Femur (tissue), 1 donor: ENCODE data around the gene GALNT9.
"Not testable (repeated sequence)": the region's sequence is repeated elsewhere in the genome, so short reads cannot be mapped to it uniquely, and the experiment has no call there.

Experiments
- DNase-seq: peaks from one replicate; pipeline ENCODE4 v3.0.0-alpha.2; 2017

Gene GALNT9

DNA sequence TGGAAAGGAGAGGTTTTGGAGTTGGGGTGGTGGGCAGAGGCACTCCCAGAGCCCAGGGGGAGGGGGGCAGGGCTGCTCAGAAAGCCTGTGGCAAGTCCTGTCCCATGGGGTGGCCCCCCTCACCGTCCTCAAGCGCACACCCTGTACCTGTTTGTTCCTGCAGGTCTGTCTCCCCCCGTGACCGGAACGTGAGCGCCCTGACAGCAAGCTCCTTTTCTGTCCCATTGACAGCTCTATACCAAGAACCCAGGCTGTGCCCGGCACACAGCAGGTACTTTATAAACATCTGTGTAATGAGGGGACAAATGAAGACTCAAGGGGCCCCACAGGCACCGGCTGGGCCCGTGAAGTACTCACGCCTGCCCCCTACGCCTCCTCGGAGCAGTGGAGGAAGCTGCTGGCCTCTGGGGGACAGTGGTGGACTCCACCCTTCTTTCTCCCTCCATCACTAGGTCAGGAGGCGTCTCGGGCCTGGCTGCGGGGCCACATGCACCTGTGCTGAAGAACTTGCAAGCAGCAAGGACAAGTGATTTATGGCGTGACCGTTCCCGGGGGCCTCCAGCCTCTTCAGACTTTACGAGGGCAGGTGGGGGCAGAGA is 65.8 kb downstream of the GALNT9 start:
- no peak for DNase-seq

DNA sequence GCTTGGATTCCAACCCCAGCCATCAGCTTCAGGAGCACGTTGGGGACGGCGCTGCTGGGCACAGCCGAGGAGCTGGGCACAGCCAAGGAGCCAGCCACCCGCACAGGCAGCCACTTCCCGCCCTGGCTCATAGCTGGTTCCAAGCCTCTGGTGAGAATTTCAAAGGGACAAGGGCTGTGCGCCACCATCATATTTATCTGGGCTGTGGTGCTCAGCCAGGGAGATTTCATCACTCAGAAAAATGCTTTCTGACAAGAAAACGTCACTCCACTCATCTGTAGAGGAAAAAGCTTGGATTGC is 66.4 kb downstream of the GALNT9 start:
- no peak for DNase-seq

DNA sequence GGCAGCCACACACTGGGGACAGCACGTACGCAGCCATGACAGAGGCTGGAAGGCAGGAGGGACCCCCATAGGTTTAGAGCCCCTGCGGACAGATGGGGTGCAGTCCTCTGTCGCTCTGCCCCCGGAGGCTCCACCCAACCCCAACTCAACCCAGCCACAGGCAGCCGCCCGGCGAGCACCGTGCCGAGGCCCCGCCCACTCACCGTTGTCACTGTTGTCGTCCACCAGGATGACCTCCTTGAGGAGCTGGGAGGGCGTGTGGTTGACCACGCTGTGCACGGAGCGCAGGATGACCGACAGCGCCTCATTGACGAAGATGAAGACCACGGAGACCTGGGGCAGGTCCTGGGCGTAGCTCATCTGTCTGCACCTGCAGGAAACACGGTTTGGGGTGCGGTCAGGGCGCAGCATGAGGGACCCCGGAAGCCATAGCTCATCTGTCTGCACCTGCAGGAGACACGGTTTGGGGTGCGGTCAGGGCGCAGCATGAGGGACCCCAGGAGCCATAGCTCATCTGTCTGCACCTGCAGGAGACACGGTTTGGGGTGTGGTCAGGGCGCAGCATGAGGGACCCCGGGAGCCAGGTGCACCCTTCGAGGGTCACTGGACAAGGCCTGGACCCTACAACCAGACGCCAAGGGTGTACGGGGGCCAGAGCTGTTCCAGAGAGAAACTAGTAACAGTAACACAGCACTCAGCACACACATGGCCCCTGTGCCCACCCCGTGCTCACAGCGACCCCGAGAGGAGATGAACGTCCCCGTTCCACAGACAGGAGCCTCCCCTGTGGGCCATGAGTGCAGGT is 66.9 kb downstream of the GALNT9 start:
- DNase-seq, result no peak

DNA sequence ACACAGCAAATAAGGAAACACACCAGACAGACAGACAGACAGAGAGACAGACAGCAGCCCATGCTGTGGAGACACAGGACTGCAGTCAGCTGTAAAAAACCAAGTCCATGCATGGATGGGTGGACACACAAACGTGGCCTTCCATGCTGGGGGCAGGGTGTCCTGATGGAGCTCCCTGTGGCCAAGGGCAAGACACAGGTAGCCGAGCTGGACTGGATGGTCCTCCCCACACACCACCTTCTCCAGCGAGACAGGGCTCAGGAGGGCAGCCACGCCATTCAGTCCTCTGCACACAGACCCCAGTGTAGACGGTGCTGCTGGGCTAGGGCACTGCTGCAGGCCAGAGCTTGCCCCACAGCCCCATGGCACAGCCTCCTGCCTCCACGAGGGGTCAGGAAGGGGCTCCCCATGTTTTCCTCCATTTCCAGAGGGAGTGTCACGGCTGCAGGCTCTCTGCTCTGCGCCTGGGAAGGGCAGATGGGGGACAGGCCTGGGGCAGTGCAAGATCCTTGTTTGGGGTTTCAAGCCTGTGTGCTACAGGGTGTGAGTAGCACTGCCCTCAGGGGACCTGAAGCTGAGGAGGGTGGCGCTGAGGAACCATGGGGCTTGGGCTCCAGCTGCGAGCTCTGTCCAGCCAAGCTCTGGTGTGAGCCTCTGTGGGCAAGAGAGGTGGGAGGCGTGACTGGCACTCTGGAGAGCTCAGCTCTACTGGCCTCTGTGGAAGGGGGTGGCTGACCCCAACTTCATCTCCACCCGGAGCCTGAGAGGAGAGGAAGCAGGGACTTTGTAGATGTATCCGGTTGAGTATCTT is 67.9 kb downstream of the GALNT9 start:
- no peak for DNase-seq

DNA sequence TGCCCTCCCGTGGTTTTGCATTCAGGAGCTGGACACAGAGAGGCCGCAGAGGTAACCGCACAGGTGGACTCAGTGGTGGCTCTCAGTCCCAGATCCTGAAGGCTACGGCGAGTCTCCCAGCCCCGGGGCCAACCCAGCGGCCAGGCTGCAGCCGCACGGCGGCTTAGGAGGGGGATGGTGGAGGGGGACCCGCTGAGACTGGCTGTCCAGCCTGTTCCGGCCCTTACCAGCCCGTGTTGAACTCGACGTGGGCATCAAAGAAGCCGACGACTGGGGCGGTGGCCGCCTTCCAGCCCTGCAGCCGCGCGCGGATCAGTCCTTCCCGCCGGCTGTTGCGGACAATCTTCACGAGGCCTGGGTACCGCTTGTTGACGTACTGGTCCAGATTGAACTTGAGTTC is 68.7 kb downstream of the GALNT9 start:
- no peak for DNase-seq

DNA sequence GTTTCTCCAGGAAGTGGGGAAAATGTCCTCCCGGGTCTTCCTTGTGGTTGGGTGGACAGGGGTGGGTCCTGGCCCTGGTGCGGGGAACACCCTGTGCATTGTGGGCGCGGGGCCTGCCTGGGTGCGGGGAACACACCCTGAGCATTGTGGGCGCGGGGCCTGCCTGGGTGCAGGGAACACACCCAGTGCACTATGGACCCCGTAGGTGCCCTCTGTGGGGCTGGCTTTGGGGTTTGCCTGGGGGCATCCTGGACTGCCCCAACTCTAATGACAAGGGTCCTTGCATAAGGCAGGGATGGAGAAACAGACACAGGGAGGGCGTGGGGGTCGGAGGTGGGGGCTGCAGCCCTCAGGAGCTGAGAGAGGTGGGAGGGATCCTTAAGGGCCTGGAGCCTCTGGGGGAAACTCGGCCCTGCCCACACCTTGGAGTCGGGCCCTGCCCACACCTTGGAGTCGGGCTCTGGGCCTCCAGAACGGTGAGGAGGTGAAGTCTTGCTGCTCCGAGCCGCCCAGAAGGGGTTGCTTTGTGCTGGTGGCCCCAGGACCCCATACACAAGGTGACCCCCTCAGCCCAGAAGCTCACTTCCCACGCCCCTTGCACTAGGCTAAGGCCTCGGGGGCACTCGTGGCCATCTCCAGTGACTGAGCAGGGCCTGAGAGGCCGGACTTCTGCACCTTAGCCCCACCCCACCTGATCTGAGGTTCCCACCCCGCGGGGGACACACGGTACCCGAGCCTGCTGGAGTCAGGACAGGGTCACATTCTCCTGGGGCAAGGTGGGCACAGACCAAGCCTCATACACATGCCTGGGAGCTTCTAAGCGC is 69.3 kb downstream of the GALNT9 start:
- DNase-seq, result no peak

DNA sequence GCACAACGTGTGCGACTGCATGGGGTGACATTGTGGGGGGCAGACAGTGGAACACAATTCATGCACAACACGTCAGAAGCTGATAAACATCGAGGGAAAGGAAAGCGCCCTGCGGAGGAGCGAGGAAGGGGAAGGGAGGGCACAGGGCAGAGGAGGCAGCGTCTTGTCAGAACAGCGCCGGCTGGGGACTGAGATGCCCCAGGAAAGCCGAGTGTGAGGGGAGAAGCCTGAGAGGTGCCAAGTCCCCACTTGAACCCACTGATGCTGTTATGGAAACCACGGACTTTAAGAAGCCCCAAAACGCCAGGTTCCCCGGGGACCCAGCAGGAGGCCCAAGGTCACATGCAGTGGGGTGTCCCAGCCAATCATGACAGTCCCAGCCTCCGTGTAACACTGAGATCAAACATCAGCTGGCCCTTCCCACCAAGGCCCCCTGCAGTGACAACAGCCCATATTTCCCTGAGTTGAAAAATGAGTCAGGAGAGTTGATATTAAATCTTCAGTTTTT is 70.0 kb downstream of the GALNT9 start:
- no peak for DNase-seq

DNA sequence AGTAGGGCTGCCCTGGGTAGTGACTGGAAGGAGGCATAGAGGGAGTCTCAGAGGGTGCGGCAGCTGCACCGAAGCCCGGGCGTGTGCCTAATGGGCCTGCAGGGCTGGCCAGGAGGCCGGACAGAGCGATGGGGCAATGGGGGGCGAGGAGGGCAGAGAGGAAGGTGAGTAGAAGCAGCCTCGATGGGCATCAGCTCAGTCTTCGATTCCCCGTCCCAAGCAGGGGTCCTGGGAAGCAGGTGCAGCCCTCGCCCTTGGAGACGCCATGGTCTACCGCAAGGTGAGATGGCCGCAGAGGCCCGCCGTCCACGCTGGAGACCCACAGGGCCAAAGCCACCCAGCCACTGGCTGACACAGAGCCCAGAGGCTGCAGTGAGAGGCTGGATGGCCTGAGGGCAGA is 70.8 kb downstream of the GALNT9 start:
- DNase-seq, result no peak

DNA sequence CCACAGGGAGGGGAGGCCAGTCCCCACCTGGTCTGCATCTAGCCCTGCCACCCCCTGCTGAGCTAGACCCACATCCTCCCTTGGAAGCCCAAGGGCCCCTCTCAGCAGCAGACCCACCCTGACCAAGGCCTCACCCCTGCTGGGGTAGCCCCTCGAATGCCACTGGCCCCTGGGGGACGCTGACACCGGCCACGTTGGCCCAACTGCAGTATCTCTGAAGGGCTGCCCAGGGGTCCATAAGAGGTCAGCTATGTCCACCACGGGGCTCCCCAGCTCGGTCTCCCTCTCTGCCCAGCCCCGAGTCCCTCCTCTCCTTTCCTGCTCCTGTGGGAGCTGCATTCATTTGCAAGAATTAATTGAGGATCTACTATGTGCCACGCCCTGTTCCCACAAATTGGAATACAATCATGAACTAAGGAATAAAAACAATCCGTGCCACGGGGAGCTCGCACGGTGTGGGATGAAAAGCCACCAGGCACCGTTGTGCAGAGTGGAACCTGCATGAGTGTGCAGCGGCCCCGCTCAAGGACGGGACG is 71.4 kb downstream of the GALNT9 start:
- DNase-seq, result no peak

DNA sequence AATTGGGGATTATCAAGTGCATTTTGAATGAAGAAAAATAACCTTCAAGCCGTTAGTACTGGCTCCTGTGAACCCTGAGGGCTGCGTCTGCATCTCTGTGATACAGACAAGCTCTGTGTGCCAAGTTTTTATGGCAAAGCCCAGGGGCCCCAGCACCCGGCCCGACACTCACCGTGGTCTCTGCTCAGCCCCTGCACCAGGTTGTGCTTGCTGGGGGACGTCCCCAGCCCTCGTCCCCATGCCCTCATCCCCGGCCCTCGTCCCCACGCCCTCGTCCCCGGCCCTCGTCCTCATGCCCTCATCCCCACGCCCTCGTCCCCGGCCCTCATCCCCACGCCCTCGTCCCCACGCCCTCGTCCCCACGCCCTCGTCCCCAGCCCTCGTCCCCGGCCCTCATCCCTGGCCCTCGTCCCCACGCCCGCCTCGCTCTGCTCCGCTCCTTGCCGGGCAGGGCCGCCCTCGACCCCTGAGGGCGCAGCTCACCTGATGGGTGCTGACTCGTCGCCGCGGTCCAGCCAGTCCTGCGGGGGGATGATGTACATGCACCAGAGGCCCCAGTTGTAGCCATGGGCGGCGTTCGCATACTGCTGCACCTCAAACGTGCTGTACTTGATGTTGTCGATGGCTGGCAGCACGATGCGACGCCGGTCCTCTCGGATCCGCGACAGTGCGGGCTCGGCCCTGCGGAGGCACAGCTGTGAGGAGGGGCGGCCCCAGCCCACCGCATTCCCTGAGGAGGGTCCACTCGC is 72.0 kb downstream of the GALNT9 start:
- no peak for DNase-seq

DNA sequence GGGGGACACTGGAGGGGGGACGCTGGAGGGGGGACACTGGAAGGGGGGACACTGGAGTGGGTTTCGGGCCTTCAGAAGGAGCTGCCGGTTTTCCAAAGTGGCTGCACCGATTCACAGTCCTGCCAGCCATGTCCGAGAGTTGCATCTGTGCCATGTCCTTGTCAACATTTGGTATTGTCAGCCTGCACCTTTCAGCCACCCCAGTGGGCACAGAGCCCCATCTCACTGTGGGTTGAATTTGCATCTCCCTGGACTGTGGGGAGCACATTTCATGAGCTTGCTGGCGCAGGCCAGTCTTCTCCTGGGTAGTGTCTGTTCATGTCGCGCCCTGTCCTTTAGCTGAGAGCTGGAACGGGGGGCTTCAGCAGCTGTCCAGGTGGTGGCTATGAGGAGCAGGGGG is 72.7 kb downstream of the GALNT9 start:
- DNase-seq, result no peak

DNA sequence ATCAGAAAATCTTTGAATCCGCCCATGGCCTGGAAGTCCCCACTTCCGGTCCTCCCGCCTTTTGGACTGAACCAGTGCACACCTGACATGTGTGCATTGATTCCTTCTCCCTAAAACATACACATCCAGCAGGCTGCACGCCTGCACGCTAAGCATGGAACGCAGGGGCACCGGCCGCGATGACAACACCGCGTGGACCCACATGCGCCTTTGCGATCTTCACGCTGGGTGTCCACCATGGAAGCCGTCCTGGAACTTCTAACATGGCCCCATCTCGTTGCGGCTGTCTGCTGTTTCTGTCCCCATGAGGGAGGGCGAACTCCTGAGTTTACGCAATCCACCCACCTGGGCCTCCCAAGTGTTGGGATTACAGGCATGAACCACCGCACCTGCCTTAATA is 73.7 kb downstream of the GALNT9 start:
- no peak for DNase-seq

DNA sequence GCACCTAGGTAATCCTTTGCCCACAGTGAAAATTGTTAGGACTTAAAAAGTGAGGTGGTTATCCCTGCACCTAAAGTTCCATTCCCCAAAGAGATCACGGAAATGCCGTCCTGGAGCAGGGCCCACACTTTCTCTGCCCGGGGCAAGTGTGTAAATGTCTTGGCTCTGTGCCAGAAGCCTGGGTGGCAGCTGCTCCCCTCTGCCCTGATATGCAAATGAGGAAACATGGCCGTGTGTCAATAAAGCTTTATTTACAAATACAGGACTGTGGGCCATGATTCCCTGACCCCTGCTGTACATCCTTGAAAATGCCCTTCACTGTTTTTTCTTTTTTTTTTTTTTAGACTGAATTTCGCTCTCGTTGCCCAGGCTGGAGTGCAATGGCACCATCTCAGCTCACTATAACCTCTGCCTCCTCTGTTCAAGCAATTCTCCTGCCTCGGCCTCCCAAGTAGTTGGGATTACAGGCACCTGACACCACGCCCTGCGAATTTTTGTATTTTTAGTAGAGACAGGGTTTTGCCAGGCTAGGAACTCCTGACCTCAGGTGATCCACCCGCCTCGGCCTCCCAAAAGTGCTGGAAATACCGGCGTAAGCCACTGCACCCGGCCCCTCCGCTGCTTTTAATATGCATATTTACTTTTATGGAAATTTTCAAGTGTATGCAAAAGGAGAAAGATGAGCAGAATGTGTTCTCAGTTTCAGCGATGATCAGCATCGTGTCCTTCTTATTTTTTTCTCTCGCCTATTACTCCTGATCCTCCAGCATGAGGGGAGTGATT is 75.5 kb downstream of the GALNT9 start:
- no peak for DNase-seq

DNA sequence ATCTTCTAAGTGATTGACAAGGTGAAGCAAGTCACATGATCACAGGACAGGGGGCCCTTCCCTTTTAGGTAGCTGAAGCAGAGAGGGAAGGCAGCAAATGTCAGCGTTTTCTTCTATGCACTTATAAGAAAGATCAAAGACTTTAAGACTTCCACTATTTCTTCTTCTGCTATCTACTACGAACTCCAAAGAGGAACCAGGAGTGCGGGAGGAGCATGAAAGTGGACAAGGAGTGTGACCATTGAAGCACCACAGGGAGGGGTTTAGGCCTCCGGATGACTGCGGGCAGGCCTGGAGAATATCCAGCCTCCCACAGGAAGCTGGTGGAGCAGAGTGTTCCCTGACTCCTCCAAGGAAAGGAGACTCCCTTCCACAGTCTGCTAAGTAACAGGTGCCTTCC is 76.4 kb downstream of the GALNT9 start:
- not testable (repeated sequence) for DNase-seq

DNA sequence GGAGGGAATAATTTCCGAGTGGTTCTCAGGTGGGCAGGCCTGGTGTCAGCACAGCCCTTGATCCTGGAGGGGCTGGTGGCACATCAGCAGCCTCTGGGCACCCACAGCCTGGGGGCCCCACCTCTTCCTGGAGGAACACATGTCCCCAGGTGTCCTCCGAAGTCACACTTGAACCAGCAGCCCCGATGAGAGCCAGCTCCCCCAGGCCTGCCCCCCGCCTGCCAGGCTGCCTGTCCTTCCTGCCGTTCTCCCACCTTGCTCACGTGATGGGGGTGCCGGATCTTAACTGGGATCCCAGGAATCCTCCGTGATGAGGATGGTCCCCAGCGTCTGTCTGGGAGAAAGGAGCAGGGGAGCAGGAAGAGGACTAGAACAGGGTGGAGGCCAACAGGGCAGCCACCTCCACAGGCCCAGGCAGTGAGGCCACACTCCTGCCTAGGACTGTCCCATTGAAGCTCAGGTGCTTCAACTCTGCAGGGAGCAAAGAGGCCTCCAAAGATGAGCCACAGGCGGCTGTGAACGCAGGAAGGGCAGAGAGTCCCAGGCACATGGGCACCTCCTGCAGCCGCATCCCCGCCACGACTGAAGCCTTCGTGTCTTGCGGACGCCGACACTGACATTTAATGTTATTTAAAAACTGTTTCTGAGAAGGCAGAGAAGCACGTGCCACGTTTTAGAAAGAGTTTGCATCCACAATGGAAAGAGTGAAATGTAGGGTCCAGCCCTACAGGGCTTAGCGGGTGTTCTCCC is 77.5 kb downstream of the GALNT9 start:
- no peak for DNase-seq

DNA sequence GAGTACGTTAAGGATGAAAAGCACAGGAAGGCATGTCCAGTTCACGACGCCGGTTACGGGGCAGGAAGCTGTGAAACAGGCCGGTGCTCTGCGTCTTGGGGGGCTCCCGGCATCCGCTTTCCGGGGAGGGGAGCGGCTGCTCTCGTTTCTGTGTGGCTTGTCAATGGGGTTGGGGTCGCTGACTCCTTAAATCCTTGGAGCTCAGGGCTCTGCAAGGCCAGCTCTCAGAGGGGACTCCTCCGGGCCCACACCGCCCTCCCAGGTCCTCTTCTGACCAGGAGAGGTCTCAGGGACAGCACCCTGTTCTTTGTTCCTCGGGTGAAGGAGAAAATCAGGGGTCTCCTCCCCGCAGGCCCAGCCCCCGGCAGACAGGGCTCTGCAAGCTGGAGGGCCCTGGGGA is 78.1 kb downstream of the GALNT9 start:
- DNase-seq, result no peak

DNA sequence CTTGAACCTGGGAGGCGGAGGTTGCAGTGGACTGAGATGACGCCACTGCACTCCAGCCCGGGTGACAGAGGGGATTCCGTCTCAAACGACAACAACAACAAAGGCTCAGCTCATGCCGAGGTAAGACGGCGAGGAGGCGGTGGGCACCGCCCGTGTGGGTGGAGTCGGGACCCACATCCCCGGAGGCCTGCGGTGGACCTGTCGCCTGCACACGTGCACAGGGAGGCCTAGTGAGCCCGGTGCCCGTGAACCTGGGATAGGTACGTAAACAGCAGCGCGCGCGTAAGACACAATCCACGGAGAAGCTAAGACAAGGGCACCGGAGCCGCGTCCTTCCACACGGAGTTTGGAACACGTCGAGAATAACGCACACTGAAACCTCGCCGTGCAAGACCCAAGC is 78.7 kb downstream of the GALNT9 start:
- no peak for DNase-seq

DNA sequence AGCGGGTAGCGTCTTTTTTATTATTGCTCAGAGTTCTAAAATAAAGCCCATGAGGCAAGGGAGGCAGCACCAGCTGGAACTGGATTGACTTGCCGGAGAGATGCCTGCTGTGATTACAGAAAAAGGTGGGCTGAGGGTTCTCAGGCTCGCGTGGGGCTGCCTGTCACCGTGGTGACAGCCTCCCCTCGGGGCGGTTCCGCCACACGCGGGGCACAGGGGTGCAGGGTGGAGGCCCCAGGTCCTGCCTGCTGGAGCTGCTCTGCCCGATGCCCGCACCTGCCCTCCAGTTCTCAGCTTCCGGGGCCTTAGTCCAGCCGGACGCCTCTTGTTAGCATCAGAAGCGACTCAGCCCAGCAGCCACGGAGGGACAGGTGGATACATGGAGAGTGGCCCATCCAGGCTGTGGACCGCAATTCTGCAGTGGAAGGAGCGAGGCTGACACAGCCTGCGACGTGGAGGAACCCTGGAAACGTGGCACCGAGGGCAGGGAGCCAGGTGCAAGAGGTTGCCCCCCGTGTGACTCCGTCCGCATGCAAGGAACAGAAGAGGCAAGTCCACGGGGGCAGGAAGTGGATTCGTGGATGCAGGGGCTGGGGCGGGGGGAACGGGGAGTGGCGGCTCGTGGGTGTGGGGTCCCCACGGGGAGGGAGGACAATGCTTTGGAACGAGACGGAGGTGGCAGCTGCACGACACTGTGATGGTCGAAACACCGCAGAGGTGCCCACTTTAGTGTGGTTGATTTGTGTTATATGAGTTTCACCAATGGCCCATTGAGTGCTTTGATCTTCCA is 79.5 kb downstream of the GALNT9 start:
- no peak for DNase-seq

DNA sequence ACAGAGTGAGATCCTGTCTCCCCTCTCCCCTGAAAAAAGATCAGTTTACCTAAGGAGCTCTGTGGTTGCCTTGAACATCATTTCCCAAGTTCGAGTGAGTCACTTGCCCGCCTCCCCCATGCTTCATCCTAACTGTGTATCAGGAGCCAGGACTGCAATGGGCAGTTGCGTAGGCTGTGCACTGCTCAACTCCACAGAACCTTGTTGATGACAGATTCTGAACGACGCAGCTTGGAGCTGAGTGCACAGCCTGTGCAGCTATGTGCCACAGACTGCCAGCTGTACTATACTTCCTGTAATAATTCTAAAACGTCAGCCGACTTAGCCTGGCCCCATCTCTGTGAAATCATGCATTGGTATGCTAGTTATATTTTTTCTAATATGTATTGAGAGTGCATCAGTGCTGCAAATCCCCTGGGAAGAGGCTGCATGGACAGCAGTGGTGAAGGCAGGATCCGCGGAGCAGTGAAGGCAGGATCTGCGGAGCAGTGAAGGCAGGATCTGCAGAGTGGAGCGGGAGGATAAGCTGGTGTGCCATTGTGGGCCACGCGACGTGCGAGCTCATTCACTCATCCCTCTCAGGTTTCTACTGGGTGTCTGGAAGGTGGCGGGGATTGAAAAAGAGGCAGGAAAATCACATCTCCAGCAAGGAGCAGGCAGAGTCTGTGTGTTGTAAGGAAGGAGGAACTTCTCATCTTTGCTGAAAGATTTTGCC is 80.8 kb downstream of the GALNT9 start:
- no peak for DNase-seq
